Stimulated activated CD4-positive, alpha-beta T cell treated with anti-CD3 and anti-CD28 coated beads, Interleukin-2, amount 100 ng/mL, for 4 hours (primary cell): ENCODE results near the gene KCTD15.
A peak's percentile ranks its signal among the peaks of the same experiment; 100 is the strongest.

ENCODE experiments used
- DNase-seq: peaks from one replicate; pipeline ENCODE4 v3.0.0-alpha.2; 2020; ENCODE audit warnings: low read depth

The KCTD15 gene

GRCh38 chr19:33771384-33772101 lies 25.1 kb upstream of the KCTD15 start:
- DNase-seq = peak; percentile 29

GRCh38 chr19:33772102-33772857 lies 24.4 kb upstream of the KCTD15 start:
- DNase-seq = no peak

- DNase-seq = no peak
Observed at GRCh38 chr19:33772858-33773180, 23.9 kb upstream of the KCTD15 start.

GRCh38 chr19:33773704-33774624 lies 22.7 kb upstream of the KCTD15 start:
- no peak for DNase-seq

- DNase-seq = no peak
Observed at GRCh38 chr19:33774751-33775150, 21.9 kb upstream of the KCTD15 start.

- DNase-seq = no peak
Observed at GRCh38 chr19:33775731-33776487, 20.8 kb upstream of the KCTD15 start.

GRCh38 chr19:33777351-33777750 lies 19.3 kb upstream of the KCTD15 start:
- DNase-seq = no peak

- no peak for DNase-seq
Observed at GRCh38 chr19:33777753-33778088, 18.9 kb upstream of the KCTD15 start.

GRCh38 chr19:33778089-33778791 lies 18.4 kb upstream of the KCTD15 start:
- DNase-seq = peak; percentile 64

GRCh38 chr19:33779849-33780248 lies 16.8 kb upstream of the KCTD15 start:
- no peak for DNase-seq

- no peak for DNase-seq
Observed at GRCh38 chr19:33780251-33780650, 16.4 kb upstream of the KCTD15 start.

- no peak for DNase-seq
Observed at GRCh38 chr19:33780746-33781145, 15.9 kb upstream of the KCTD15 start.

GRCh38 chr19:33781415-33781935 lies 15.2 kb upstream of the KCTD15 start:
- DNase-seq = no peak

GRCh38 chr19:33781996-33782395 lies 14.7 kb upstream of the KCTD15 start:
- DNase-seq = no peak

GRCh38 chr19:33784432-33784831 lies 12.2 kb upstream of the KCTD15 start:
- DNase-seq = no peak

GRCh38 chr19:33785795-33786194 lies 10.9 kb upstream of the KCTD15 start:
- no peak for DNase-seq

- no peak for DNase-seq
Observed at GRCh38 chr19:33788676-33789075, 8.0 kb upstream of the KCTD15 start.

GRCh38 chr19:33789344-33789743 lies 7.3 kb upstream of the KCTD15 start:
- DNase-seq = no peak

GRCh38 chr19:33794683-33795369 lies 1.8 kb upstream of the KCTD15 start:
- no peak for DNase-seq

GRCh38 chr19:33795370-33796163 lies 1.1 kb upstream of the KCTD15 start:
- DNase-seq = no peak
